Bronchial epithelial cell (primary cell): ENCODE data around the gene SLC16A9. TPM values are rescaled to one million over a fixed set of nuclear protein-coding genes. Genes with fewer than 3 reads are reported as not detected.
"Not testable (repeated sequence)": the region's sequence is repeated elsewhere in the genome, so short reads cannot be mapped to it uniquely, and the experiment has no call there.

ENCODE experiments used
- DNase-seq: peaks from one replicate; pipeline ENCODE4 v3.0.0-alpha.2; 2010; ENCODE audit warnings: low read depth
- FAIRE-seq: peaks from 2 replicates; lab custom pipeline; 2011; peaks lifted over from hg19 to GRCh38; lab: Jason Lieb, UNC
- H3K27me3 ChIP-seq: 2 replicates; pipeline ENCODE4 v1.5.1; 2011; ENCODE audit warnings: low read length; ENCODE audit not compliant: control insufficient read depth, insufficient read depth
- H3K36me3 ChIP-seq: 2 replicates; pipeline ENCODE4 v1.5.1; 2011; ENCODE audit warnings: low read length; ENCODE audit not compliant: control insufficient read depth, insufficient read depth
- H3K4me3 ChIP-seq: 2 replicates; pipeline ENCODE4 v1.5.1; 2011; ENCODE audit warnings: mild to moderate bottlenecking, low read depth, low read length, control low read depth
- CTCF ChIP-seq: IDR thresholded peaks from 2 replicates; pipeline ENCODE4 v1.5.1; 2011; ENCODE audit warnings: mild to moderate bottlenecking, moderate library complexity, low read length, control low read depth, inconsistent platforms; ENCODE audit not compliant: insufficient read depth, severe bottlenecking
- total RNA-seq: library from RNA; depleted of rRNA; stranded (reverse); fragments of >200 nt; gene quantifications from 2 replicates; pipeline ENCODE4 v1.2.1, GENCODE V29; 2014

The SLC16A9 gene
- total RNA-seq, 1 donor from 2014 or later = 2.9 TPM

GRCh38 chr10:59651902-59652301 lies 57.7 kb downstream of the SLC16A9 start:
- TF ChIP-seq CTCF = no peak

GRCh38 chr10:59649606-59650346 lies 59.9 kb downstream of the SLC16A9 start:
- Histone ChIP-seq H3K4me3 (no peak overlapping the region), H3K36me3 (no peaks in the 10 kb centered on the region), H3K27me3 (no peaks in the 10 kb centered on the region)
- TF ChIP-seq CTCF = no peak
- DNase-seq (no peak), FAIRE-seq (no peak)

More at GRCh38 chr10:59651902-59652301, 57.7 kb downstream of the SLC16A9 start:
- H3K36me3 ChIP-seq = no peaks in the 10 kb centered on the region
- no peaks in the 10 kb centered on the region for H3K27me3 ChIP-seq
- no peak overlapping the region for H3K4me3 ChIP-seq
- DNase-seq (no peak), FAIRE-seq (no peak)

GRCh38 chr10:59648711-59649201 lies 60.9 kb downstream of the SLC16A9 start:
- DNase-seq (peak; percentile 14), FAIRE-seq (no peak)

GRCh38 chr10:59644841-59645240 lies 64.8 kb downstream of the SLC16A9 start:
- DNase-seq = no peak
- no peak overlapping the region for H3K4me3 ChIP-seq

More at GRCh38 chr10:59648711-59649201, 60.9 kb downstream of the SLC16A9 start:
- no peaks in the 10 kb centered on the region for H3K36me3 ChIP-seq
- H3K27me3 ChIP-seq = no peaks in the 10 kb centered on the region
- H3K4me3 ChIP-seq = no peak overlapping the region
- TF ChIP-seq CTCF = no peak

GRCh38 chr10:59641688-59642087 lies 68.0 kb downstream of the SLC16A9 start:
- H3K27me3 ChIP-seq, H3K36me3 ChIP-seq, H3K4me3 ChIP-seq, DNase-seq: not testable (repeated sequence)
- peak; percentile 23 for FAIRE-seq

More at GRCh38 chr10:59644841-59645240, 64.8 kb downstream of the SLC16A9 start:
- no peak for FAIRE-seq
- H3K36me3 ChIP-seq = no peaks in the 10 kb centered on the region
- no peak for TF ChIP-seq CTCF
- H3K27me3 ChIP-seq = no peaks in the 10 kb centered on the region

- peak; percentile 20 for DNase-seq
- Histone ChIP-seq H3K36me3 (no peaks in the 10 kb centered on the region), H3K27me3 (no peaks in the 10 kb centered on the region), H3K4me3 (no peak overlapping the region)
- peak; percentile 18 for FAIRE-seq
- no peak for TF ChIP-seq CTCF
Observed at GRCh38 chr10:59635502-59636290, 74.0 kb downstream of the SLC16A9 start.
